Stimulated activated CD4-positive, alpha-beta T cell treated with anti-CD3 and anti-CD28 coated beads, Interleukin-1b, Interleukin-23, amount 100 ng/mL, for 4 hours (primary cell): ENCODE results near the gene MAP4K4.

Experiments
- DNase-seq, 2 donors: peaks; one replicate each; pipeline ENCODE4 v3.0.0-alpha.2; 2020; ENCODE audit warnings: low read depth in 2 of 2

MAP4K4 gene

GRCh38 chr2:101864426-101864825 lies 166.9 kb downstream of the MAP4K4 start:
- DNase-seq, result no peak

GRCh38 chr2:101868525-101868924 lies 171.0 kb downstream of the MAP4K4 start:
- no peak for DNase-seq

GRCh38 chr2:101869527-101869926 lies 172.0 kb downstream of the MAP4K4 start:
- no peak for DNase-seq

- DNase-seq, result no peak
Observed at GRCh38 chr2:101870444-101870843, 172.9 kb downstream of the MAP4K4 start.

- DNase-seq, result no peak
Observed at GRCh38 chr2:101871480-101871879, 174.0 kb downstream of the MAP4K4 start.

- no peak for DNase-seq
Observed at GRCh38 chr2:101872480-101872879, 175.0 kb downstream of the MAP4K4 start.

- DNase-seq, result no peak
Observed at GRCh38 chr2:101873543-101873942, 176.0 kb downstream of the MAP4K4 start.

GRCh38 chr2:101874069-101874468 lies 176.6 kb downstream of the MAP4K4 start:
- DNase-seq, result no peak

- no peak for DNase-seq
Observed at GRCh38 chr2:101879466-101879865, 182.0 kb downstream of the MAP4K4 start.

- no peak for DNase-seq
Observed at GRCh38 chr2:101881131-101881530, 183.6 kb downstream of the MAP4K4 start.

- DNase-seq, result no peak
Observed at GRCh38 chr2:101882769-101883307, 185.3 kb downstream of the MAP4K4 start.

GRCh38 chr2:101883860-101884259 lies 186.4 kb downstream of the MAP4K4 start:
- peak in 1 of 2 donors; percentile 23 for DNase-seq

- DNase-seq, result no peak
Observed at GRCh38 chr2:101884423-101884822, 186.9 kb downstream of the MAP4K4 start.

- DNase-seq, result no peak
Observed at GRCh38 chr2:101887328-101887727, 189.8 kb downstream of the MAP4K4 start.

GRCh38 chr2:101889460-101890098 lies 192.1 kb downstream of the MAP4K4 start:
- no peak for DNase-seq

GRCh38 chr2:101892377-101892776 lies 194.9 kb downstream of the MAP4K4 start:
- DNase-seq, result no peak

GRCh38 chr2:101893681-101894381 lies 196.3 kb downstream of the MAP4K4 start:
- no peak for DNase-seq

GRCh38 chr2:101895039-101895438 lies 197.5 kb downstream of the MAP4K4 start:
- no peak for DNase-seq

- no peak for DNase-seq
Observed at GRCh38 chr2:101895819-101896322, 198.4 kb downstream of the MAP4K4 start.

GRCh38 chr2:101897301-101897700 lies 199.8 kb downstream of the MAP4K4 start:
- DNase-seq, result no peak

- no peak for DNase-seq
Observed at GRCh38 chr2:101899265-101899664, 201.8 kb downstream of the MAP4K4 start.

- DNase-seq, result no peak
Observed at GRCh38 chr2:101899871-101900270, 202.4 kb downstream of the MAP4K4 start.

- DNase-seq, result peak in 1 of 2 donors; percentile 5
Observed at GRCh38 chr2:101900375-101900774, 202.9 kb downstream of the MAP4K4 start.
